DND-41 (cell line): ENCODE measurements around the gene KRT32.

Source experiments
- ATAC-seq: fragments of 200-7000 bp; cut with Tn5 transposase; 3 replicates; pipeline ENCODE4 v1.9.1; 2021; ENCODE audit warnings: low read depth; ENCODE audit not compliant: insufficient read depth
- DNase-seq: peaks from one replicate; pipeline ENCODE4 v3.0.0-alpha.2; 2020
- H2AFZ ChIP-seq: 2 replicates; pipeline ENCODE4 v1.6.0; 2012; ENCODE audit warnings: low read depth, low read length
- H3K27ac ChIP-seq: 2 replicates; pipeline ENCODE4 v1.5.1; 2012; ENCODE audit warnings: low read length, inconsistent platforms
- H3K27me3 ChIP-seq: fragments of 200-600 bp; sonication (generic); 2 replicates; pipeline ENCODE4 v1.6.0; 2012; ENCODE audit warnings: low read length, mild to moderate bottlenecking, inconsistent platforms; ENCODE audit not compliant: insufficient read depth, poor library complexity
- H3K36me3 ChIP-seq: 2 replicates; pipeline ENCODE4 v1.5.1; 2012; ENCODE audit warnings: low read length, inconsistent platforms; ENCODE audit not compliant: insufficient read depth
- H3K4me1 ChIP-seq: 2 replicates; pipeline ENCODE4 v1.5.1; 2012; ENCODE audit warnings: mild to moderate bottlenecking, low read length; ENCODE audit not compliant: insufficient read depth
- H3K4me2 ChIP-seq: 2 replicates; pipeline ENCODE4 v1.6.0; 2012; ENCODE audit warnings: mild to moderate bottlenecking, moderate library complexity, low read length, inconsistent platforms; ENCODE audit not compliant: insufficient read depth
- H3K4me3 ChIP-seq, 2 experiments: fragments of 200-600 bp in 1 of 2; shearing (Covaris generic) in 1 of 2; 2 replicates each; pipeline ENCODE4 v1.5.1; 2012 to 2016; ENCODE audit warnings: inconsistent platforms in 2 of 2, low read length in 2 of 2, mild to moderate bottlenecking in 2 of 2, low read depth in 1 of 2, moderate library complexity in 1 of 2
- H3K79me2 ChIP-seq: 2 replicates; pipeline ENCODE4 v1.6.0; 2012; ENCODE audit warnings: low read length, inconsistent platforms; ENCODE audit not compliant: insufficient read depth
- H3K9ac ChIP-seq: 2 replicates; pipeline ENCODE4 v1.6.0; 2012; ENCODE audit warnings: low read depth, mild to moderate bottlenecking, inconsistent platforms, low read length, moderate library complexity
- H3K9me3 ChIP-seq: 2 replicates; pipeline ENCODE4 v1.5.1; 2012; ENCODE audit warnings: low read length, moderate library complexity, mild to moderate bottlenecking, inconsistent platforms; ENCODE audit not compliant: insufficient read depth, severe bottlenecking
- H4K20me1 ChIP-seq: 2 replicates; pipeline ENCODE4 v1.6.0; 2012; ENCODE audit warnings: low read length; ENCODE audit not compliant: insufficient read depth
- CTCF ChIP-seq: IDR thresholded peaks from 2 replicates; pipeline ENCODE4 v1.5.1; 2012; ENCODE audit warnings: borderline replicate concordance, low read length, moderate library complexity, mild to moderate bottlenecking; ENCODE audit not compliant: poor library complexity, severe bottlenecking; ENCODE audit errors: extremely low read depth
- EZH2 ChIP-seq: IDR thresholded peaks from 3 replicates; pipeline ENCODE4 v1.6.1; 2012; ENCODE audit warnings: borderline replicate concordance, low read depth, mild to moderate bottlenecking, moderate library complexity, low read length, inconsistent platforms; ENCODE audit not compliant: severe bottlenecking

KRT32 gene

GRCh38 chr17:41510251-41511065 lies 43.3 kb upstream of the KRT32 start:
- TF ChIP-seq EZH2 (no peak), CTCF (no peak)
- no peak overlapping the region for H3K4me2 ChIP-seq
- H3K79me2 ChIP-seq = no peaks in the 10 kb centered on the region
- H2AFZ ChIP-seq = no peak overlapping the region
- H3K4me3 ChIP-seq = no peak overlapping the region
- H4K20me1 ChIP-seq = 0 out of 2 replicates have a peak, but pooled peaks cover 3% of the 10 kb centered on the region
- H3K27ac ChIP-seq = no peak overlapping the region
- H3K27me3 ChIP-seq = peaks cover 34% of the 10 kb centered on the region
- H3K36me3 ChIP-seq = no peaks in the 10 kb centered on the region
- no peaks in the 10 kb centered on the region for H3K4me1 ChIP-seq
- DNase-seq (no peak), ATAC-seq (no peak)
- no peak overlapping the region for H3K9ac ChIP-seq
- no peaks in the 10 kb centered on the region for H3K9me3 ChIP-seq

- H3K27ac ChIP-seq = no peak overlapping the region
- no peak for DNase-seq
Measured at GRCh38 chr17:41507315-41507880, 40.2 kb upstream of the KRT32 start.

GRCh38 chr17:41505809-41506767 lies 38.9 kb upstream of the KRT32 start:
- no peak for DNase-seq
- H3K27me3 ChIP-seq = peaks cover 32% of the 10 kb centered on the region
- no peak overlapping the region for H3K4me3 ChIP-seq
- H4K20me1 ChIP-seq = 0 out of 2 replicates have a peak, but pooled peaks cover 2% of the 10 kb centered on the region
- H2AFZ ChIP-seq = no peak overlapping the region
- no peaks in the 10 kb centered on the region for H3K79me2 ChIP-seq
- H3K9me3 ChIP-seq = no peaks in the 10 kb centered on the region
- no peaks in the 10 kb centered on the region for H3K36me3 ChIP-seq
- ATAC-seq = no peak
- H3K4me1 ChIP-seq = no peaks in the 10 kb centered on the region
- H3K9ac ChIP-seq = no peak overlapping the region
- no peak overlapping the region for H3K27ac ChIP-seq
- no peak overlapping the region for H3K4me2 ChIP-seq
- TF ChIP-seq EZH2 (no peak), CTCF (no peak)

More at GRCh38 chr17:41507315-41507880, 40.2 kb upstream of the KRT32 start:
- Histone ChIP-seq H2AFZ (no peak overlapping the region), H3K9ac (no peak overlapping the region), H3K36me3 (no peaks in the 10 kb centered on the region), H3K9me3 (no peaks in the 10 kb centered on the region), H4K20me1 (0 out of 2 replicates have a peak, but pooled peaks cover 3% of the 10 kb centered on the region), H3K4me2 (no peak overlapping the region), H3K4me1 (no peaks in the 10 kb centered on the region), H3K27me3 (peaks cover 37% of the 10 kb centered on the region), H3K4me3 (no peak overlapping the region), H3K79me2 (no peaks in the 10 kb centered on the region)
- ATAC-seq = no peak
- no peak for TF ChIP-seq CTCF
- no peak for TF ChIP-seq EZH2
